DOHH2 (cell line): ENCODE measurements around the gene TUT4.

Source experiments
- H3F3A ChIP-seq: fragments of 200-600 bp; sonication (generic), shearing (Covaris generic); 2 replicates; pipeline ENCODE4 v1.6.0; 2016; ENCODE audit warnings: antibody characterized with exemption, mild to moderate bottlenecking; ENCODE audit not compliant: control insufficient read depth, insufficient read depth
- H3K27ac ChIP-seq: fragments of 200-600 bp; sonication (generic); 2 replicates; pipeline ENCODE4 v1.5.1; 2014; ENCODE audit warnings: low read depth, mild to moderate bottlenecking, low read length, moderate library complexity
- H3K27me3 ChIP-seq: fragments of 200-600 bp; sonication (generic); 2 replicates; pipeline ENCODE4 v1.6.1; 2014; ENCODE audit warnings: mild to moderate bottlenecking, low read length, mixed read lengths; ENCODE audit not compliant: control insufficient read depth
- H3K36me3 ChIP-seq: fragments of 200-600 bp; sonication (generic); 2 replicates; pipeline ENCODE4 v1.6.1; 2014; ENCODE audit warnings: mild to moderate bottlenecking, low read length, moderate library complexity, mixed read lengths; ENCODE audit not compliant: control insufficient read depth
- H3K4me1 ChIP-seq: fragments of 200-600 bp; sonication (generic); 2 replicates; pipeline ENCODE4 v1.6.1; 2014; ENCODE audit warnings: mild to moderate bottlenecking, low read length, mixed read lengths; ENCODE audit not compliant: control insufficient read depth
- H3K4me2 ChIP-seq: fragments of 200-600 bp; sonication (generic); 2 replicates; pipeline ENCODE4 v1.6.0; 2014; ENCODE audit warnings: mild to moderate bottlenecking, low read length, moderate library complexity
- H3K4me3 ChIP-seq: fragments of 200-600 bp; sonication (generic); 2 replicates; pipeline ENCODE4 v1.5.1; 2014; ENCODE audit warnings: mild to moderate bottlenecking, low read length, mixed read lengths
- H3K79me2 ChIP-seq: fragments of 200-600 bp; sonication (generic); 2 replicates; pipeline ENCODE4 v1.6.1; 2014; ENCODE audit warnings: mild to moderate bottlenecking, low read length, mixed read lengths; ENCODE audit not compliant: control insufficient read depth
- H3K9me2 ChIP-seq: fragments of 200-600 bp; sonication (generic); replicated peaks from 2 replicates; pipeline ENCODE4 v1.6.1; 2014; ENCODE audit warnings: mild to moderate bottlenecking, low read length, mixed read lengths; ENCODE audit not compliant: control insufficient read depth
- H3K9me3 ChIP-seq: fragments of 200-600 bp; sonication (generic); 2 replicates; pipeline ENCODE4 v1.6.1; 2014; ENCODE audit warnings: antibody characterized with exemption, low read length, mixed read lengths; ENCODE audit not compliant: control insufficient read depth, insufficient read depth
- H4K20me1 ChIP-seq: fragments of 200-600 bp; sonication (generic); 2 replicates; pipeline ENCODE4 v1.6.0; 2014; ENCODE audit warnings: low read depth, mild to moderate bottlenecking, antibody characterized with exemption, low read length, moderate library complexity; ENCODE audit not compliant: control insufficient read depth, insufficient read depth
- CTCF ChIP-seq: fragments of 200-600 bp; sonication (generic); IDR thresholded peaks from one replicate; pipeline ENCODE4 v1.5.1; 2014; ENCODE audit warnings: antibody characterized with exemption, mild to moderate bottlenecking, low read depth, low read length; ENCODE audit not compliant: poor library complexity, severe bottlenecking
- EZH2phosphoT487 ChIP-seq: fragments of 200-600 bp; sonication (generic); IDR thresholded peaks from 2 replicates; pipeline ENCODE4 v1.6.1; 2017; ENCODE audit warnings: borderline replicate concordance, mild to moderate bottlenecking, antibody characterized with exemption, low read length, moderate library complexity, mixed read lengths

TUT4 gene

GRCh38 chr1:52601519-52601918, 48.6 kb upstream of the TUT4 start:
- no peak for TF ChIP-seq EZH2phosphoT487
- TF ChIP-seq CTCF: no peak
- H3K4me2 ChIP-seq: peak overlapping the region; percentile 65
- peak overlapping the region; percentile 63 for H3K4me3 ChIP-seq
- no peaks in the 10 kb centered on the region for H3F3A ChIP-seq
- no peaks in the 10 kb centered on the region for H3K79me2 ChIP-seq
- H3K27ac ChIP-seq: no peak overlapping the region
- no peaks in the 10 kb centered on the region for H3K36me3 ChIP-seq
- H4K20me1 ChIP-seq: no peaks in the 10 kb centered on the region
- H3K9me2 ChIP-seq: no peaks in the 10 kb centered on the region
- H3K4me1 ChIP-seq: peaks cover 31% of the 10 kb centered on the region
- H3K9me3 ChIP-seq: no peaks in the 10 kb centered on the region
- H3K27me3 ChIP-seq: peaks cover 8% of the 10 kb centered on the region; the same call in 1 of the 2 replicates

GRCh38 chr1:52600533-52601179, 47.8 kb upstream of the TUT4 start:
- peaks cover 8% of the 10 kb centered on the region; the same call in 1 of the 2 replicates for H3K27me3 ChIP-seq
- H3K4me2 ChIP-seq: no peak overlapping the region
- no peaks in the 10 kb centered on the region for H3K9me3 ChIP-seq
- H3K36me3 ChIP-seq: no peaks in the 10 kb centered on the region
- no peaks in the 10 kb centered on the region for H3F3A ChIP-seq
- H3K27ac ChIP-seq: no peak overlapping the region
- peaks cover 31% of the 10 kb centered on the region for H3K4me1 ChIP-seq
- H3K9me2 ChIP-seq: no peaks in the 10 kb centered on the region
- TF ChIP-seq EZH2phosphoT487 (no peak), CTCF (no peak)
- no peak overlapping the region for H3K4me3 ChIP-seq
- no peaks in the 10 kb centered on the region for H4K20me1 ChIP-seq
- H3K79me2 ChIP-seq: no peaks in the 10 kb centered on the region

GRCh38 chr1:52599236-52599635, 46.3 kb upstream of the TUT4 start:
- Histone ChIP-seq H3K27me3 (peaks cover 8% of the 10 kb centered on the region; the same call in 1 of the 2 replicates), H3K79me2 (no peaks in the 10 kb centered on the region), H3F3A (no peaks in the 10 kb centered on the region), H3K27ac (no peak overlapping the region), H4K20me1 (no peaks in the 10 kb centered on the region), H3K4me3 (no peak overlapping the region), H3K9me2 (no peaks in the 10 kb centered on the region), H3K4me2 (no peak overlapping the region), H3K36me3 (no peaks in the 10 kb centered on the region), H3K9me3 (no peaks in the 10 kb centered on the region), H3K4me1 (peaks cover 39% of the 10 kb centered on the region)
- TF ChIP-seq CTCF: no peak
- no peak for TF ChIP-seq EZH2phosphoT487
